HG03432 (cell line): ENCODE measurements around the gene FH.

ENCODE experiments used
- ATAC-seq: cut with Tn5 transposase; IDR thresholded peaks from one replicate; pipeline ENCODE4 v1.9.1; 2021; ENCODE audit warnings: mild to moderate bottlenecking, moderate library complexity; ENCODE audit not compliant: unreplicated experiment

The FH gene

DNA sequence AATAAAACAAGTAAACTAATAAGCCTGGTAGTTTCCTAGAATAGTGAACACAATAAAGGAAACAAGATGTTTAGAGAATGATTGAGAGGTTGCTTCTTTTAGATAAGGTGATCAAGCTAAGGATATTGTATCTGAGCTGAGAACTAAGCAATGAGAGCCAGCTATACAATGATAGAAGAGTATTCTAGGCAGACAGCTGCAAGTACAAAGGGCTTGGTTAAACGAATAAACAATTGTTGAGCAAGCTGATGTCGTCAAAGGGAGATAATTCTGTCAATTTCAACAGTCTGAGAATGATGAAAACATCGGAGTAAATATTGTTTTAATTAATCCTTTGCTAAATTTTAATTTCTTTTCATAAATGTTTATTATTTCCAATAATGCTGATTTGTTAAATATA is 5.5 kb upstream of the FH start:
- ATAC-seq: no peak

DNA sequence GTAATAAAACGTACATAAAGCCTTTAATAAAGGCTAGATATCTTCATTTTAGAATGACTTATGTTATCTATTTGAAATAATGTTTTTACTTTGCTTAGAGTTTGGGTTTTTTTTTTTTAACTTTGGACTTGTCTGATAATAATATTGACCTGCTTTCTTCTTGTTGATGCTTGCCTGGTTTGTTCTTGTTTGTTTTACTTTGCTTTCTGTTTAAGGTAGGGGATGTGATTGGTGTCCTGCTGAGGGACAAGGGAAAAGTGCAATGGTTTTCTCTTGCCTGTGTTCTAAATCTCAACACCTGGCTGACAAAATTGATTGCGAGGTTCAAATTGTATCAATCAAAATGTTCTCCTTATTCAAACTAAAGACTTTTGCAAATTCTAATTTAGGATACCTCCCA is 2.2 kb upstream of the FH start:
- ATAC-seq: no peak

DNA sequence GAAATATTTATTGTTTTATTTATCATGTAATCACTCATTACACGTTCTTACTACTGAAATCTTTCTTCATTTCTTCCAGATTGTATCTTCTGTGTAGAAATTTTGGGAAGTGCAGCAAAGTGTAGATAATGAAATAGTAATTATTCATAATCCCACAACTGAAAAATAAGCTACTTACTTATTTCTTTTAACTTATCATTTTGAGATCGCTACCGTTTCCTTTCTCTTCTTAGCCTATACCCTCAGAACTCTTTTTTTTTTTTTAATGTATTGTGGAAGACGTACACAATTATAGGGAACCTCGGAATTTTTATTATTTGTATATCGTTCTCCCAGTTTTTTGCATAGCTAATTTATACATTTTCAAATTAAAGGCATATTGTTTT is 518 bp upstream of the FH start:
- no peak for ATAC-seq

DNA sequence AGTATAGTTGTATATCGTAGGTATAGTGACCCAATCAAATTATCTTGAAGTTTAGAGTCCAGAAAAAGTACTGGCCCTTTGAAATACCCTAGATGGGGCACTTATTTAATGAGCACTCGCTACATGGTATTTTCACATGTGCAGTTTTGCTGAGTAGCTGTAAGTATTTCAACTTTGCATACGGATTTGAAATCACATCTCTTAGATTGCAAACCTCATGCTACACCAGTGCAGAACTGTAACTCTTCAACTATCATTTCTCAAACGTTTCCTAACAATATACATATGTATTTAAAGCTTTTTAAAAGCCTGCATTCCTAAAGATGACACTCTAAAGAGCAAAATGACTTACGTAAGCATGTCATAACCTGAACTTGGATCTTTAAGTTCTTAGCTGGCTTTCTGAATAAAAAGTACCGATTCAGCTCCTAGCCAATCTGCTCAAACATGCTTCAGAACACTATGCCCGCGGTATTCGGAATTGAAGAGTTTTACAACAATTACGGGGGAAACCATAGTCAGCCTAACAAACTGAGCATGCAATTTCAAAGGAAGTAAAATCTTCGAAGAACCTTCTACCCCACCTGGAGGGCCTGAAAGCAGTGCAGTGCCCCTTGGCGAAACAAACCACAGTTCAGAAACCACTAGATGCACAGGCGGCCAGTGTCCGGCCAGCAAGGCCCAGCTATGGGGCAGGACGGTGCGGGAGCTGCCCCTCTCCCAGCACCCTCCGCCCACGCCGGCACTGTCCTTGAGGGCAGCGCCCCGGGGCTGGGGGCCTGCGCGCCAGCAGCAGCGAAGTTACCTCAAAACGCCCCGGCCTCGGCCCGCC is 863 bp downstream of the FH start:
- ATAC-seq: peak; percentile 33

DNA sequence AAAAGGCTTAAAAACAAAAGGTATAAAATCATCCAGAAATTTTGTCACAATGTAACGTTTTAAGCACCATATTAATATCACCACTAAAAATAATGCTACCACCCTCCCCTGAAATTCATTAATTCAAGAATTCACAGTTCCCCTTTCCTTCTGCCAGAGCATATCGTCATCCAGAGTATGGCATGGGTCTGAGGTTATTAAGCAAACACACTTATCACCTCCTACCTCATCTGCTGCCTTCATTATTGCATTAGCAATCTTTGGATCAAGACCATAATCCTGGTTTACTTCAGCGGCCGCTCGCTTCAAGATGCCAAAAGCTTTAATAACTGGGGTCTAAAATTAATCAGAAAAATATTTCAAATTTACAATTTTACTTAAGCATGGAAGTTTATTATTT is 6.2 kb downstream of the FH start:
- no peak for ATAC-seq

DNA sequence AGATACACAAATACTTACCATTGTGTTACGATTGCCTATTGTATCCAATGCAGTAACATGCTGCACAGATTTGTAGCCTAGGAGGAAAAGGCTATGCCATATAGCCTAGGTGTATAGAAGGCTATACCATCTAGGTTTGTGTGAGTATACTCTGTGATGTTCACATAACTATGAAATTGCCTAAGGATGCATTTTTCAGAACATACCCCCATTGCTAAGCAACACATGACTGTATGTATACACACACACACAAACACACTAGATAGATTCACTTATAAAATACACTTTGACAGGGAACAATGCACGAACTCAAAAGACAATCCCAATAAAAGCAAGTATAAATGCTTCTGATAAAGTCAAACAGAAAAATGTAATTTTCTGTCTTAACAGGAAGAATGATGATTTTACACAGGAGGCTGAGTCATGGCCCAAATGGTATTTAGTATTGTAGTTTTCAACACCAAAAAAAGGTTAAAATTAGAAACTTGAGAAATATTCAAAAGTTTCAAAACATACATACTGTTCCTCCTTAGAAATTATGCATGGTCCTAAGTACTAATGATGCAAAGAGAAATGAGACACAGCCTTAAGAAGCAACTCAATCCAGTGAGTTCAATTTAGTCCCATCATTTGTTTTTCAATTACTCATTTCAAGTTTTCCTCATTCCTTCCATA is 12.2 kb downstream of the FH start:
- no peak for ATAC-seq

DNA sequence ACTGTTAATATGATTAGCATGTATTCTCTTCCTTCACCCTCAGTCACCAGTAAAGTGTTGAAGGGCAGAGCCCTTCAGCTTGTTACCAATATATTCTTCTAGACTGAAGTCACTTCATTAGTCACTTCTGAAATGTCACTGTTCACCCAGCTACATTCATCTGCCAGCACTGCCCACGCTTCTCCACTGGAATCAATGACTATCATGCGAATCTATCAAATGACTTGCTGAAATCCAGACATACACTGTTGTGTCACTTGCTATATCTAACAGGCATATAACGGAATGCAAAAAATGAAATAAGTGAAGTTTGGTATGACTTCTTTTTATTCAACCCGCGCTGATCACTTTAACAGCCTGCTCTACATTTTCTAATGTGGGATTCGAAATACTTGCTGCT is 16.1 kb downstream of the FH start:
- ATAC-seq: no peak

DNA sequence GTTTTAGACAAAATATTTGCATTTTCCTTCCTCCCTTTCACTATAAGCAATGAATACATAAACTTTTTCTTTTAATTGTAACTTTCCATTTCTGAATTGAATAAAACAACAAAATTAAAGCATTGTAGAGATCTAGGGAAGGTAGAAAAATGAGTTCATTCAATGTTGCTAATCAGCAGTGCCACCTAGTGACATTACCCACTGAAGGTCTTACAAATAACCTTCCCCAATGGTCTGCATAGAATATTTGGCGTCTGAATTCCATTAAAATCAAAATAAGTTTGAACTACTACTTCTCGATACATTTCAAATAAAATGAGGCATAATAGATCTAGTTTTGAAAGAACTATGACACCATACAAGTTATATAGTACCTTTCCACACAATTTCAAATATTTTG is 19.6 kb downstream of the FH start:
- no peak for ATAC-seq

DNA sequence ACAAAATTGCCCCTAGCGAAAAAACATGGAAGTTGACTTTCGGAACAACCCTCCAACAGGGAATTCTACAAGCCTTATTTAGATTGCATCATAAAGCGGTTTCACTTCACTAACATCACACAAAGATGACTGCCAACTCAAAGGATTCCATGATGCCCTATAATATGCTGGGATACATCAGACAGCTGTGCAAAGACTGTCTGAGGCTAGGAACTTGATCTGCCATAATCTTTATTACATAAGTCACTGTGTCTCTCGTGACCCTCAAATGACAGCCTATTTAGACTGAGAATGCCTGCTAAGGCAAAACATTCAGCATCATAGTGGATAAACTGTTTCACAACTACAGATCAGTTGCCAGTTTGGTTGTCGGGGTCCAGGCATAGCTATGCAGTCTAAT is 23.8 kb downstream of the FH start:
- no peak for ATAC-seq

DNA sequence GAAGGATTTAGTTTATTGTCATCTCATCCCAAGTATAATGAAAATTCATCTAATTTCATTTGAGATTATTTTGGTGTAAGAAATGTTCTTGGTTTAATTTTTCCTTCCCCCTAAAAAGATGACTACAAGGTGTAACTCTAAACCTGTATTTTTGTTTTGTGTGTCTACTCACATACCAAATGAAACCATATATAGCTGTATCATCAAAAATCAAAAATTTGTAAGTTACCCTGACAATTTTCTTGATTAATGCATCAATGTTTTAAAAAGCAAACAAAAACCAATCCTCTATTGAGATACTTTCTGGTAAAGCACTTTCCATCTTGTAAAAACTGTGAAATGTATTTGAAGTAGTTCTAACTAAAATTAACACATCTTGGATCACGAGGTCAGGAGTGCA is 30.8 kb downstream of the FH start:
- no peak for ATAC-seq

DNA sequence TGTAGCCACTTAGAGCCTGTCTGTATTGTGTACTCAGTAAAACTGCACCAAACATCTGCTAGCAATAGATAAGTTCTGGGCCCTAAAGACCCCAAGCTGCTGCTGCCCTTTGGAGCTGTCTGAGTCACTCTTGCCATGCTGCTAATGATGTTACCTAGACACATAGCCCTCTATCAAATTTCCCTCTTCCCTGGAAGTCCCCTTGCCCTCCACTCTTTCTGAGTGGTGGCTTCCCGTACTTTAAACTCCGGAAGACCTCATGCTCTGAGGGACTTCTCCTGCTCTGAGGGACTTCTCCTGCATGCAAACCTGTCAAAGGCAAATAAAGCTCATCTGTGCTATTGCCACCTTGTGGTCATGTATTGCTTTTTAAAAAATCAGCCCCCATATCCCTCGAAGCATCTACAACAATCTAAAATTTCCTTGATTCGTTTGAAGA is 34.0 kb downstream of the FH start:
- peak; percentile 73 for ATAC-seq

DNA sequence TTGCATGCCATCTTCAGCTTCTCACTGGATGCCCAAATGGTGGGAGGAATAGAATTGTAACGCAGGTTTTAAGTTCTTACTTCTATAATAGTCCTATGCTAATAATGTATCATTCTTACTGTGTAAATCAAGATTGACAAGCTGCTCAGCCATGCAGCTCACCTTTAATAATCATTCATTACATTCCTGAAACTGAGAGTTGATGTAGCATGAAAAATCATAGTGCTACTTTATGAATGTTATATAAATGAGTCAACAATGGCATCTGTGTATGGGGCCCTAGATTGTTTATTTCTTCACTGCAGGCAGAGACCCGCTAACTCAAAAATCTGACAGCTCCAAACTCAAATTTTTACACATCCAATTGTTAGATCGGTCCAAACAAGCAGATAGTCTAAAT is 34.4 kb downstream of the FH start:
- peak; percentile 83 for ATAC-seq

DNA sequence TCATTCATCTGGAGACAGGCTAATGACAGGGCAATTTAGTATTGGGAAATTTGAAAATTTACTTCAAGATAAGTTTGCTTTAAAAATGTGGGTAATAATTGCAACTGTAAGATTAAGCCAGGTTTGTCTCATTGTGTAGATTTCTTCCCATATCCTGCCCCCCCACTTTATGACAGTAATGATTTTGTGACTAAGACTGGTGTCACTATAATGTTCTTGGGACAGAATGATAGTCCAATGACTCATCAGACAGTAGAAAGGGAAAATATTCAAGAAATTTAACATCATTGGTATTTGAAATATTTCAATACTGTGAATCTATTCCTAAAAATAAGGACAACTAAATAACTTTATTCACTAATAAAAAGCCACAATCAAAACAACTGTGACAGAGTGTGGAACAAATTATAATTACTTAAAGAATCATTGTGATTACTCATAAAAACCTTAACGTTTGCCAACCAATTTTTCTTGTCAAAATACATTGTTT is 36.7 kb downstream of the FH start:
- ATAC-seq: no peak

DNA sequence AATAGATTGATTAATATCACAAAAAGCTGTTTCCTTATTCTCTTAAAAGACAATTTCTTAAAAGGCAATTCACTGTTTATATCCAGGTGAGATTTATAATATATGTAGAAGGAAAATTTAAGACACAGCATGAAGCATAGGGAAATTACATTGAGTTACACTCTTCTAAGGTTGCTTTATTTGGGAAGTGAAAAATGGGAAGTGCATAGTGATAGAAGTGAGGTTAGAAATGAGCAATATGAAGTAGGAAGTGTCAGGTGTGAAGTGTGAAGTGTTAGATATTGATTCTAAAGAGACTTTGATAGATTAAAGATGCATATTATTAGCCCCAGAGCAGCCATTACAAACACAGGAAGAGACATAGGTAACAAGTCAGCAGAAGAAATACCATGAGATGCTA is 40.3 kb downstream of the FH start:
- no peak for ATAC-seq

DNA sequence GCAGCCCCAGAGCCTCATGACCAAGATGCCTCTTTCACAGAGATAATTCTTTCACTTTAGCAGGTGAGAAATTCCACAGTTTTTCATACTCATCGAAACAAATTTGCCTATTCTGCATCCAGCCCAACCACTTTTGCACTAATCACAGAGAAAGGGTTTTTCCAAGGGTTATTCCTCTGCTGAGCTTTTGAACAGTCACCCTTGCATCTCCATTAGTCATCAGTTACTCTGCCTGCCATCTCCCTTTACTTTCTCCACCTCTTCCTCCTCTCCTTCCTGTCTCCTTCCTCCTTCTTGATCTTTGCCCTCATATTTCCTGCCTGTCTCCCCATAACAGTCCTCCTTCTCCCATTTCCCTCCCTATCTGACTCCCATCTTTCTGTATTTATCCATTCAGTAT is 43.9 kb downstream of the FH start:
- peak; percentile 70 for ATAC-seq

DNA sequence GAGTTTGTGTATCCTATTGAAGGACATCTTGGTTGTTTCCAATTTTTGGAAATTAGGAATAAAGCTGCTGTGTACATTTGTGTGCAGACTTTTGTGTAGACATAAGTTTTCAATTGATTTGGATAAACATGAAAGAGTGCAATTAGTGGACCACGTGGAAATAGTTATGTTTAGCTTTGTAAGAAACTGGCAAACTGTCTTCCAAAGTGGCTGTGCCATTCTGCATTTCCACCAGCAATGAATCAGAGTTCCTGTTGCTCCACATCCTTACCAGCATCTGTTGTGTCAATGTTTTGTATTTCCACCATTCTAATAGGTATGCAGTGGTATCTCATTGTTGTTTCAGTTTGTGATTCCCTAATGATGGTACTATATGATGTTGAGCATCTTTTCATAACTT is 46.5 kb downstream of the FH start:
- ATAC-seq: no peak

DNA sequence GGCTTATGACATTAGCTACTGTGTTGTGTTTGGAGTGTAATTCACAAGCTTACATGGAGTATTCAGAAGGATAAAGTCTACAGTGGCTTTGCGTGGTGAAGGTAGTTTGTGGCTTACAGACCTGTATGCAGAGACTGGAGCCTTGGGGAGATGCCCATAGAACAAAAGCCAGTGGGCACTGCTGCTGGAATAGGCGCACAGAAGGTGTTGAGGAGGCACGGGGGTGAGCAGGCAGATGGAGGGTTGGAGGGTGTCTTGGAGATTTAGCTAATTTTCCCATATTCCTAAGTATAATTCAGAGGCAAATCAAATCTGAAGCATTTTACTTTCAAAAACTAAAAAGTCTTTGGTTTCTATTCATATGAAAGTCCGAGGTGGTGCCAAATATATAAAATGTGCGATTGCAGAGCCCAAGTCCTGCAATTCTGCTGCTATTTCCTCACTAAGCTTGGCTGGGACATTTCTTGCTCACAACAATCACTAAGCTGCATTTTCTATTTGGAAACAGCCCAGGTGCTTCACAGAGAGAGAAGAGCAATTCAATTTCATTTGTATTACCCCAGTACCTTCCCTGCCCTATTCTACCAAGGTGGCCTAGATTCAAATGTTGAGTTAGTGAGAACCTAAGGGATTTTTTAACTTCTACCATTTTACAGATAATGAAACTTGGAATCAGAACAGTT is 48.5 kb downstream of the FH start:
- ATAC-seq: no peak

DNA sequence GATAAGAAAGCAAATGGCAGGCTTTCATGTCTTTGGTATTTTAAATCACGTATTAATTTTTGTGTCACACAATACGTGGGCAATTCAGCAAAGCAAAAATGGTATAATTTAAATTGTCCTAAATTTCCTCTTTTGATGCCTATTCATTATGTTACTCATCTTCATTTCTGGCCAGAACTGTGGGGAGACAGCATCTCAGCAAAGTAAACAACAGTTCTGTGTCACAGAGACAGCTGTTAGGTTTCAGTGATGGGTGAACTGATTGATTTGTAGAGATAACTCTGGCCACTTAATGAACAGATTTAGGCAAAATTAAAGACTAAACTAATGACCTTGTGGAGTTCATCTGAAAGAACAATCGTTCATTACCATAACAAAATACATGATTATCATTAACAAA is 49.2 kb downstream of the FH start:
- ATAC-seq: no peak

DNA sequence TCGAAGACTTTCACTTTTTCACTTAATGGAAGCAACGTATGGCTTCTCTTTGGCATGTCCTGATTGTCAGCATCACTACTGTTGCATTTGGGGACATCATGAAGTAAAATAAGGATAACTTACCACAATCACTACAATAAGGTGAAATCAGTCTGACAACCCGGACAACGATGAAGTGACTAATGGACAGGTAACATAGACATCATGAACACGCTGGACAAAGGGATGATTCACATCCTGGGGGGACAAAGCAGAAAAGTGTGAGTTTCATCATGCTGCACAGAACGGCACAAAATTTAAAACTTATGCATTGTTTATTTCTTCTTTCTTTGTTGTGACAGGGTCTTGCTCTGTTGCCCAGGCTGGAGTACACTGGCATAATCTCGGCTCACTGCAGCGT is 53.9 kb downstream of the FH start:
- ATAC-seq: no peak

DNA sequence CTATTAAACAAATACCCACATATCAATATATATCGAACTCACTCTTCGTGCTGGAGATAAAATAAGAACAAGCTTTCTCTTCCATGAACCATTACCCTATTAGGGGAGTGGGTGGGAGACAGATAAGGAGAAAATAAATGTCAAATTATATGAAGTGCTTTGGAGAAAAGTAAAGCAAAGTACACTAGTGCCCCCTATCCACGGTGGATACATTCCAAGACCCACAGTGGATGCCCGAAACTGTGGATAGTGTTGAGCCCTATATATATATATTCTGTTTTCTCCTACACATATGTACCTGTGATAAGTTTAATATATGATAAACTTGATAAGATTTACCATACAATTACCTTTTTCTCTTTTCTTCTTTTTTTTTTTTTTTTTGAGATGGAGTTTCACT is 54.6 kb downstream of the FH start:
- no peak for ATAC-seq

DNA sequence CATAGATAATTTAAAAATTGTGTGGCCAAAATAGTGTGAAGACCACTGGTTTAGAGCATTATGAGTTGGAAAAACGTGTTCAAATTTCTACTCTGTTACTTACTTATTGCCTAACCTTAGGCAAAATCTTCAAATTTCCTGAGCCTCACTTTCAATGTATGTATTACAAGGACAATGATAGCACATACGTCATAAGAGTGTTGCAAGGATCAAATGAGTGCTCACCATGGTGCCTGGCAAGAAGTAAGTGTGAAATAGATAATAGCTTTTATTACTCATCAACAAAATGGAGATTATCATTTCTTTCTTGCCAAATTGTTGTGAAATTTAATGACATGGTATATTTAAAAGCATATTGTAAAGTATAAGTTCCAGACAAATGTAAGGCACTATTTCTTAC is 57.2 kb downstream of the FH start:
- ATAC-seq: no peak
